LNCAP (cell line): ENCODE measurements around the gene FOXI2.

Source experiments
- CTCF ChIP-seq: fragments of 450-650 bp; IDR thresholded peaks from 2 replicates; pipeline ENCODE4 v1.5.1; 2017; ENCODE audit warnings: mild to moderate bottlenecking

The FOXI2 gene

GRCh38 chr10:127736915-127737562 is at the start of gene FOXI2:
Gene FOXI2 (plus strand): TSS chr10:127737185. CDS start chr10:127737274, 89 bp downstream.
- no peak for TF ChIP-seq CTCF

GRCh38 chr10:127687548-127687947 is 49.4 kb upstream of the FOXI2 start:
- no peak for TF ChIP-seq CTCF

- no peak for TF ChIP-seq CTCF
Observed at GRCh38 chr10:127690176-127690835, 46.7 kb upstream of the FOXI2 start.

- TF ChIP-seq CTCF, result peak; percentile 88
Observed at GRCh38 chr10:127694580-127695193, 42.3 kb upstream of the FOXI2 start.

- TF ChIP-seq CTCF, result no peak
Observed at GRCh38 chr10:127695431-127695830, 41.6 kb upstream of the FOXI2 start.

- no peak for TF ChIP-seq CTCF
Observed at GRCh38 chr10:127698886-127699285, 38.1 kb upstream of the FOXI2 start.

- TF ChIP-seq CTCF, result no peak
Observed at GRCh38 chr10:127699311-127699710, 37.7 kb upstream of the FOXI2 start.
